ENCODE data around the gene HGD. TPM values are rescaled to one million over a fixed set of nuclear protein-coding genes. Genes with fewer than 3 reads are reported as not detected.
A peak's percentile ranks its signal among the peaks of the same experiment; 100 is the strongest.
"Not testable (repeated sequence)": the region's sequence is repeated elsewhere in the genome, so short reads cannot be mapped to it uniquely, and the experiment has no call there.

The HGD gene
- total RNA-seq (2014; rRNA removed; shearing (Covaris generic)): not detected in 2 replicates
- not detected in 2 replicates for polyA plus RNA-seq (2015; cell fraction: cytosol; rRNA removed)
- polyA plus RNA-seq (2015; cell fraction: nucleus; rRNA removed): not detected in 2 replicates

- in situ Hi-C loops (cut with HindIII; ENCODE audit: low pct_unique_long_range_greater_than_20kb, low sequenced_read_pairs): no loop called here
- DNase-seq (ENCODE audit: low read depth, low spot score): no peak
These were observed at the start of gene HGD for GRCh38 chr3:120682095-120682681. Gene HGD, minus strand, starts transcription at chr3:120682239. Its CDS starts 128 bp downstream, at chr3:120682111.

GRCh38 chr3:120730576-120731542 lies 48.8 kb upstream of the HGD start:
- in situ Hi-C loops (cut with HindIII; ENCODE audit: low pct_unique_long_range_greater_than_20kb, low sequenced_read_pairs): no loop called here
- DNase-seq (ENCODE audit: low read depth, low spot score): no peak

GRCh38 chr3:120726791-120727190 lies 44.8 kb upstream of the HGD start:
- no peak for DNase-seq (ENCODE audit: low read depth, low spot score)
- in situ Hi-C loops (cut with HindIII; ENCODE audit: low pct_unique_long_range_greater_than_20kb, low sequenced_read_pairs): no loop called here

- in situ Hi-C loops (cut with HindIII; ENCODE audit: low pct_unique_long_range_greater_than_20kb, low sequenced_read_pairs); DNase-seq (ENCODE audit: low read depth, low spot score): not testable (repeated sequence)
These were observed 37.3 kb upstream of the HGD start for GRCh38 chr3:120719167-120719834.

- DNase-seq (ENCODE audit: low read depth, low spot score): no peak
- in situ Hi-C loops (cut with HindIII; ENCODE audit: low pct_unique_long_range_greater_than_20kb, low sequenced_read_pairs): no loop called here
These were observed 31.2 kb upstream of the HGD start for GRCh38 chr3:120713262-120713661.

GRCh38 chr3:120710369-120710768 lies 28.3 kb upstream of the HGD start:
- no peak for DNase-seq (ENCODE audit: low read depth, low spot score)
- in situ Hi-C loops (cut with HindIII; ENCODE audit: low pct_unique_long_range_greater_than_20kb, low sequenced_read_pairs): no loop called here

- in situ Hi-C loops (cut with HindIII; ENCODE audit: low pct_unique_long_range_greater_than_20kb, low sequenced_read_pairs): no loop called here
- no peak for DNase-seq (ENCODE audit: low read depth, low spot score)
These were observed 26.4 kb upstream of the HGD start for GRCh38 chr3:120708408-120708807.

- DNase-seq (ENCODE audit: low read depth, low spot score): no peak
- in situ Hi-C loops (cut with HindIII; ENCODE audit: low pct_unique_long_range_greater_than_20kb, low sequenced_read_pairs): no loop called here
These were observed 24.9 kb upstream of the HGD start for GRCh38 chr3:120706950-120707349.

GRCh38 chr3:120705884-120706582 lies 24.0 kb upstream of the HGD start:
- in situ Hi-C loops (cut with HindIII; ENCODE audit: low pct_unique_long_range_greater_than_20kb, low sequenced_read_pairs): no loop called here

GRCh38 chr3:120699333-120699732 lies 17.3 kb upstream of the HGD start:
- DNase-seq (ENCODE audit: low read depth, low spot score): no peak
- in situ Hi-C loops (cut with HindIII; ENCODE audit: low pct_unique_long_range_greater_than_20kb, low sequenced_read_pairs): no loop called here

More at GRCh38 chr3:120705884-120706582, 24.0 kb upstream of the HGD start:
- no peak for DNase-seq (ENCODE audit: low read depth, low spot score)

GRCh38 chr3:120693439-120694171 lies 11.6 kb upstream of the HGD start:
- in situ Hi-C loops (cut with HindIII; ENCODE audit: low pct_unique_long_range_greater_than_20kb, low sequenced_read_pairs): no loop called here
- DNase-seq (ENCODE audit: low read depth, low spot score): peak; percentile 82

- DNase-seq (ENCODE audit: low read depth, low spot score): no peak
- in situ Hi-C loops (cut with HindIII; ENCODE audit: low pct_unique_long_range_greater_than_20kb, low sequenced_read_pairs): no loop called here
These were observed 7.4 kb upstream of the HGD start for GRCh38 chr3:120689395-120689794.

GRCh38 chr3:120688121-120688520 lies 6.1 kb upstream of the HGD start:
- in situ Hi-C loops (cut with HindIII; ENCODE audit: low pct_unique_long_range_greater_than_20kb, low sequenced_read_pairs): no loop called here
- DNase-seq (ENCODE audit: low read depth, low spot score): no peak

- in situ Hi-C loops (cut with HindIII; ENCODE audit: low pct_unique_long_range_greater_than_20kb, low sequenced_read_pairs): no loop called here
- DNase-seq (ENCODE audit: low read depth, low spot score): no peak
These were observed 3.4 kb upstream of the HGD start for GRCh38 chr3:120685411-120685810.

GRCh38 chr3:120684896-120685295 lies 2.9 kb upstream of the HGD start:
- in situ Hi-C loops (cut with HindIII; ENCODE audit: low pct_unique_long_range_greater_than_20kb, low sequenced_read_pairs): no loop called here

GRCh38 chr3:120683671-120684301 lies 1.7 kb upstream of the HGD start:
- no peak for DNase-seq (ENCODE audit: low read depth, low spot score)
- in situ Hi-C loops (cut with HindIII; ENCODE audit: low pct_unique_long_range_greater_than_20kb, low sequenced_read_pairs): no loop called here

More at GRCh38 chr3:120684896-120685295, 2.9 kb upstream of the HGD start:
- DNase-seq (ENCODE audit: low read depth, low spot score): no peak
